ENCODE data around the gene PIP4K2A.
"Not testable (repeated sequence)": the region's sequence is repeated elsewhere in the genome, so short reads cannot be mapped to it uniquely, and the experiment has no call there.

GRCh38 chr10:22514414-22514758 lies 200.0 kb downstream of the PIP4K2A start:
- TF ChIP-seq CTCF (conservative IDR thresholded peaks at IDR 0.05); EZH2 (IDR thresholded peaks at IDR 0.05; ENCODE audit: low read depth): not testable (repeated sequence)
